Measurements from ENCODE around the gene ZNF880.
"Not testable (repeated sequence)": the region's sequence is repeated elsewhere in the genome, so short reads cannot be mapped to it uniquely, and the experiment has no call there.

Gene ZNF880

GRCh38 chr19:52369559-52370340 is at the start of gene ZNF880:
ZNF880 (plus strand) TSS chr19:52369923; CDS start chr19:52369966, 43 bp downstream.
- peak; percentile 93 for DNase-seq (ENCODE audit: low read depth)

GRCh38 chr19:52322429-52322828 is 47.3 kb upstream of the ZNF880 start:
- DNase-seq (ENCODE audit: low read depth): no peak

DNA sequence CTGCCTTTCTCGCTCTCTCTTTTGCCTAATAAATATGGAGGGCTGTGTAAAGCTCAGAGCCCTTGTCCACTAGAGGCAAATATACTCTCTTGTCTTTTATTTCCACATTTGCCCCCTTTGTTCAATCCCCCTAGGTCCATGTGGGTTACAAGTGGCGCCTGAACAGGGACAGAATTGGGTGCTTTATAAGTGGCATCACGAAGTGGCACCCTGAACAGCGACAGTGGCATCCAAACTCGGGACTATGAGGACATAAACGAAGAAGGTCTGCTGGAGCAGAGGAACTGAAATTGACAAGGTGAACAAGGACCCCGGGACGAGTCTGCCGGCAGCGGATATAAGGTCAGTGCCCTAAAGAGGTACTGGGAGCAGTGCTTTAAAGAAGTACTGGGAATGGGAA is 38.0 kb upstream of the ZNF880 start:
- no peak for DNase-seq (ENCODE audit: low read depth)

- DNase-seq (ENCODE audit: low read depth): no peak
Measured at GRCh38 chr19:52335768-52336116, 34.0 kb upstream of the ZNF880 start.

DNA sequence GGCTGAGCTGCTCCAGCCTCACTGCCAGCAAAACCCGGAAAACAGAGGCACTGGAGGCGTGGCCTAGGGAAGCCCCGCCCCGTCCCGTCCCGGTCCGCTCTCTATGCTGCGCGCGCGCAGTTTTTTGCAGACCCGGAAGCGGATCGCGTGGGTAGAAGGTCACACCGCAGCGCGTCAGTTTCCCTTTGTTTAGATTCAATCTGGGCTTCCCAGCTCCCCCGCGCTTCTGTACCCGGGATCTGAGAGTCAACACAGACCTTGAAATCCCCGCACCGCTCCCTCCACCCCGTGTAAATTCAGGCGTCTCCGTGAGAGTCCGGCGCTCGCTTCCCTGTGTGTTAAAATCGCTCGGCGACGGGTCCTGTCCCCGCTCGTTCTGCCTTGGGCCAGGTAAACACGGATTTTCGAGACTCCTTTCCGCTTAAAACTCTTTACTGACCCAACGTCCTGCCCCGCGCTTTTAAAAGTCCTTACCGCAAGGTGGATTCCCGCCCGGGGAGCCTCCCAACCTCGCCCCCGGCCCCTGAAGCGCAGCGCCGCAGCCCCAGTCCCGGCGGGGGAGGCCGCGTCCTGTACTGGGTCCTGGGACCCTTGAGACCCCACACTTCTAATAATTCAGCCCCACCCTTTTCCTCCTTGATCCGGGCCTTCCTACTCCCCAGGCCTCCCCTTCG is 33.5 kb upstream of the ZNF880 start, which contains the start of gene ZNF610:
ZNF610 (plus strand) TSS at position 127 of the 674 bp plus-strand sequence. CDS start 12,930 bp downstream, outside the sequence.
- DNase-seq (ENCODE audit: low read depth): peak; percentile 83

- DNase-seq (ENCODE audit: low read depth): no peak
Measured at GRCh38 chr19:52336791-52337381, 32.8 kb upstream of the ZNF880 start.

DNA sequence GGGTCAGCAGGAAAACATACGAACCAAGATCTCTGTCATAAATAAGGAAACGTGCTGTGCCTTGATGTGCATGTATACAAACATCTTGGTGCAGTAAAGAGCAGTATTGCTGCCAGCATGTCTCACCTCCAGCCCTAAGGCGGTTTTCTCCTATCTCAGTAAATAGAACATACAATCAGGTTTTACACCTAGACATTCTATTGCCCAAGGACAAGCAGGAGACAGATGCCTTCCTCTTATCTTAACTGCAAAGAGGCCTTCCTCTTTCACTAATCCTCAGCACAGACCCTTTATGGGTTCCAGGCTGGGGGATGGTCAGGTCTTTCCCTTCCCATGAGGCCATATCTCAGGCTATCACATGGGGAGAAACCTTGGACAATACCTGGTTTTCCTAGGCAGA is 30.7 kb upstream of the ZNF880 start:
- not testable (repeated sequence) for DNase-seq (ENCODE audit: low read depth)

DNA sequence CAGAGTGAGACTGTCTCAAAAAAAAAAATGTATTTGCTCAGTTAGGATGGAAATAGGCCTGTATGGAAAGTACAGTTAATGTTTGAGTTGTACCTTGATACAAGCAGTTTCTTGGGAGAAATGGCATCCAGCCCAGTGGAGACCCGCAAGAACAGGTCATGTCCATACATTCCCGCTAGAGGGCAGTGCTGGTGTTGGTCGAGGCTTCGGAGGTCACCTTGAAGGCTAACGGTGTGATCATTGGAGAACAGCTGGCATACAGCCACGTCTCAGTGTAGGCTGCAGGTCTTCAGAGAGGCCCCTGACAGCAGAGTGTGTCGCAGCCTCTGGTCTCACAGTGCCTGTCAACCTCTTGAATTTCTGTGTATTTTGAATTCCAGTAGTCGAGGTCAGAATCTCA is 26.2 kb upstream of the ZNF880 start:
- peak; percentile 9 for DNase-seq (ENCODE audit: low read depth)

GRCh38 chr19:52345162-52345561 is 24.6 kb upstream of the ZNF880 start:
- no peak for DNase-seq (ENCODE audit: low read depth)

DNA sequence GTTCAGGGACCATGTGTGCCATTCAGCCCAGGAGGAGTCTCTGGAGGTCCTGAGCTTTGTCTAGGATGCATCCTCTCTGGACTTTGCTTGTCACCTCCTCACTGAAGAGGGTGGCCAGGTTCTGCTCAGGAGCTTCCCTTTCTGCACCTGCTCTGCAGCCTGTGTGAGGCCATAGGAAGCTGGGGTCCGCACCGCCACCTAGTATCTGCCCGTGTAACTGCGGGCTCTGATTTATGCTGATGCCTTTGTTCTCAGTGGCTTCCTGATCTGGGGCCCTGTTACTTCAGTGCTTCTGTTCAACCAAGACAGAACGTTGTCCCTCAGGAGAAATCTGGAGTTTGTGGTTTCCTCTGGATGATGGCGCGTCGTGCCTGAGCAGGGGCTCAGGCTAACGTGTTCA is 18.2 kb upstream of the ZNF880 start:
- no peak for DNase-seq (ENCODE audit: low read depth)

- DNase-seq (ENCODE audit: low read depth): no peak
Measured at GRCh38 chr19:52366414-52366824, 3.3 kb upstream of the ZNF880 start.

GRCh38 chr19:52370341-52370710 is 603 bp downstream of the ZNF880 start:
- DNase-seq (ENCODE audit: low read depth): no peak

- DNase-seq (ENCODE audit: low read depth): no peak
Measured at GRCh38 chr19:52391135-52391534, 21.4 kb downstream of the ZNF880 start.

DNA sequence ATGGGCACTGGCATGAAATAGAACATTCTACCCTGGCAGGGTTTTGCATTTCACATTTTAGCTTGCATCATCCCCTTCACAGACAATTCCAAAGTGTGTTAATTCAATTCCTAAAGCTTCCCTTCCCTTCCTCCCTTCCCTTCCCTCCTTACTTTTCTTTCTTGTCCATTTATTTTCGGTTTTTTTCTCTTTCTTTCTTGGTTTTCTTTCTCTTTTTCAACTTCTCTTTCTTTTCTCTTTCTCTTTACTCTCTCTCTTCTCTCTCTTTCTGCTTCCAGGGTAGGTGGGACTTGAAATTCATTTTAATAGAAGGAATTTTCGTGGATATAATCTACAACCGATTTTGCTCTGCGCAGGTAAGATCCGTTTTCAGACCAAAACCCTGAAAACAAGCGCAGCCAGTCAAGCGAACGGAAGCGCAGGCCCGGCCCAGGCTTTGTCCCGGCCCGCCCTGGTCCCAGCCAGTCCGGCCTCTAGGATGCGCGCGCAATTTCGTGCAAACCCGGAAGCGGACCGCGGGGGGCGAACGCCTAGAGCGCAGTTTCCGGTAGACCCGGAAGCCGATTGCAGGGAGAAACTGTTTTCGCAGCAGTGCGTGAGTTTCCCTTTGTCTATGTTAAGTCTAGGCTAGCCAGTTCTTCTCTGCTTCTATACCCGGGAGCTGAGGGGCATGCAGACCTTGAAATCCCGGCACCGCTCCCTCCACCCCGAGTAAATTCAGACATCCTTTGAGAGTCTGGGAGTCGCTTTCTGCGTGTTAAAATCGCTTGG is 27.8 kb downstream of the ZNF880 start, which contains the start of gene ZNF528:
ZNF528 (plus strand) TSS at position 540 of the 771 bp plus-strand sequence. CDS start 4,165 bp downstream, outside the sequence.
- peak; percentile 96 for DNase-seq (ENCODE audit: low read depth)

- no peak for DNase-seq (ENCODE audit: low read depth)
Measured at GRCh38 chr19:52398081-52398441, 28.3 kb downstream of the ZNF880 start.

GRCh38 chr19:52410276-52410675 is 40.6 kb downstream of the ZNF880 start:
- DNase-seq (ENCODE audit: low read depth): no peak

GRCh38 chr19:52415711-52416110 is 46.0 kb downstream of the ZNF880 start:
- DNase-seq (ENCODE audit: low read depth): no peak

DNA sequence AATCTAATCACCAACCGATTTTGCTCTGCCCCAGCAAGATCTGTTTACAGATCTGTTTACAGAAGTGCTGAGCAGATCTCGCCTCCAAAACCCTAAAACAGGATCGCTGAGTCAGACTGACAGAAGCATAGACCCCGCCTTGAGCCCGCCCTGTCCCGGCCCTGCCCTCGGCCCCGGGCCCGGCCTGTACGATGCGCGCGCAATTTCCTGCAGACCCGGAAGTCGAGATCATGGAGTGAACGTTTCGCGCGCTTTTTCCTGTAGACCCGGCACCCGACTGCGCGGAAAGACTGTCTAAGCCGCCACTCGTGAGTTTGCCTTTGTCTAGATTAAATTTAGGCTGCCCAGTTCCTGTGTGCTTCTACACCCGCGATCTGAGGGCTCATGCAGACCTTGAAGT is 59.2 kb downstream of the ZNF880 start, which contains the start of gene ZNF534:
ZNF534 (plus strand) TSS at position 212 of the 400 bp plus-strand sequence. CDS start 2,327 bp downstream, outside the sequence.
- DNase-seq (ENCODE audit: low read depth): no peak

Data from stimulated activated CD8-positive, alpha-beta memory T cell treated with anti-CD3 and anti-CD28 coated beads, Interleukin-4, amount 100 ng/mL, for 24 hours (primary cell).